Right renal cortex interstitium (tissue), 3 donors: Measurements from ENCODE around the gene UCKL1. TPM values are rescaled to one million over a fixed set of nuclear protein-coding genes. Genes with fewer than 3 reads are reported as not detected.
A peak's percentile ranks its signal among the peaks of the same experiment; 100 is the strongest.
"Not testable (repeated sequence)": the region's sequence is repeated elsewhere in the genome, so short reads cannot be mapped to it uniquely, and the experiment has no call there.

Source experiments
- DNase-seq, 3 donors: peaks; one replicate each; pipeline ENCODE4 v3.0.0-alpha.2; 2013; ENCODE audit warnings: low read depth in 3 of 3, low spot score in 2 of 3
- polyA plus RNA-seq, 3 donors: library from polyadenylated mRNA; unstranded; fragments of 120-200 nt; gene quantifications; one replicate each; pipeline ENCODE4 v1.2.1, GENCODE V29; 2013; ENCODE audit not compliant: insufficient read length in 3 of 3

The UCKL1 gene
- polyA plus RNA-seq, 3 donors: 33.5 to 35.5 (median 33.6) TPM

DNA sequence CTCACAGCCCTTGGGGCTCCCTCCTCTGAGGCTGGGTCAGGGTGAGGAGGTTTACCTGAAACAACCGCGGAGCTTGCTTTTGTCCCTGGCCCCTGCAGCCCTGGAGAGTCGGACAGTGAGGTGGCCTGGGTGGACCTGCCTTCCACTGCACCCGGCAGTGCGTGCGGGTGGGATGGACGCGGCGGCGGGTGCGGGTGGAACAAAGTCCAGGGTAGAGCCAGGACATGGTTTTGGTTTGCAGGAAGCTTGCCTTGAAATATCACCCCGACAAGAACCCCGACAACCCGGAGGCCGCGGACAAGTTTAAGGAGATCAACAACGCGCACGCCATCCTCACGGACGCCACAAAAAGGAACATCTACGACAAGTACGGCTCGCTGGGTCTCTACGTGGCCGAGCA is 27.1 kb downstream of the UCKL1 start:
- DNase-seq: no peak

GRCh38 chr20:63926298-63926697 is 29.9 kb downstream of the UCKL1 start:
- no peak for DNase-seq

GRCh38 chr20:63924241-63924640 is 32.0 kb downstream of the UCKL1 start:
- no peak for DNase-seq

DNA sequence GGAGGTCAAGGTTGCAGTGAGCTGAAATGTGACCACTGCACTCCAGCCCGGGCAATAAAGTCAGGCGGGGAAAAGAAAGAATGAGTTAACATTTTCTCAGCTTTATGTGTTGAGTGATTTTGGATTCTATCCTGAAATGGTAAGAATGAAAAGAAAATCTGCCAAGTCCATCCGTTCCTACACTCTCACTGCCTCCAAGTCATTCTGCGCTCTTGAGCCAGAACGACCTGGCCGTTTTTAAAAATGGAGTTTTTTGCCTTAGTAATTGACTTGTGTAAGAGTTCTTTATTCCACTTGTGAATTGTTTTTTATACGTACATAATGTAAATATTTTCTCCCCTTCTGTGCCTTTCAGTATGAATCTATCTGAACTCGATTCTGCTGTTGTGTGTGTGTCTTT is 32.6 kb downstream of the UCKL1 start:
- no peak for DNase-seq

- DNase-seq: no peak
Observed at GRCh38 chr20:63920226-63920625, 36.0 kb downstream of the UCKL1 start.

DNA sequence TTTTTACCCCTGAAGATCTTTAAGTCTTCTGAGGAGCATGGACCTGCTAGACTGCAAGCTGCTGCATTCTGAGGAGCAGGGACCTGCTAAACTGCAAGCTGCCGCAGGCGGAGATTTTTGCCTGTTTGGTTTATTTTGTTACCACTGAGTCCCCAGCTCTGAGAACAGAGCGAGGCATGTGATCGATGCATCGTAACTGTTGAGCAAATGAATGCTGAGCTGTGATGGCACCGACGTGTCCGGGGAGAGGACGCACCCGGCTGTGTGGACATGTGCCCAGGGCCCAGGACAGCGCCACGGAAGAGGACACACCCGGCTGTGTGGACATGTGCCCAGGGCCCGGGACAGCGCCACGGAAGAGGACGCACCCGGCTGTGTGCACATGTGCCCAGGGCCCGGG is 37.1 kb downstream of the UCKL1 start:
- DNase-seq: no peak

- DNase-seq: no peak
Observed at GRCh38 chr20:63917811-63918210, 38.4 kb downstream of the UCKL1 start.

GRCh38 chr20:63916371-63916939 is 39.8 kb downstream of the UCKL1 start:
- DNase-seq: not testable (repeated sequence)

- DNase-seq: no peak
Observed at GRCh38 chr20:63915471-63915870, 40.7 kb downstream of the UCKL1 start.

GRCh38 chr20:63913768-63914167 is 42.4 kb downstream of the UCKL1 start:
- DNase-seq: no peak

DNA sequence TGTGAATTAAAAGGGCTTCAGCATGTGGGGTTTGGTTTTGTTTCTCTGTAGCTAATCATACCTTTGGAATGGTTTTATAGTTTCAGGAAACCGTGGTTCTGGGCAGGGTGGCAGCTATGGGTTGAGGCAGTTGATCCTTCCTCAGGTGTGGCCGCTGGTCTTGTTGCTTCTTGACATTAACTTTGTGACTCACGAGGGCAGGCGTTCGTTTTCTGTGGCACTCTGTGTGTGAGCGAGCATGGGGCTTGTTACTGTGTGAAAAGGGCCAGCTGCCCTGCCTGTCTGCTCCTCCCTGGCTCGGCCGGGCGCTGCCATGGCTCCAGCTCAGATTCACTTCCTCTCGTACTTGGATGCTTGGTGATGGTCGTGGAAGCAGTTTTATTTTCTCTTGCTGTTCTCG is 45.0 kb downstream of the UCKL1 start:
- DNase-seq: no peak

GRCh38 chr20:63908008-63908682 is 48.1 kb downstream of the UCKL1 start:
- no peak for DNase-seq

DNA sequence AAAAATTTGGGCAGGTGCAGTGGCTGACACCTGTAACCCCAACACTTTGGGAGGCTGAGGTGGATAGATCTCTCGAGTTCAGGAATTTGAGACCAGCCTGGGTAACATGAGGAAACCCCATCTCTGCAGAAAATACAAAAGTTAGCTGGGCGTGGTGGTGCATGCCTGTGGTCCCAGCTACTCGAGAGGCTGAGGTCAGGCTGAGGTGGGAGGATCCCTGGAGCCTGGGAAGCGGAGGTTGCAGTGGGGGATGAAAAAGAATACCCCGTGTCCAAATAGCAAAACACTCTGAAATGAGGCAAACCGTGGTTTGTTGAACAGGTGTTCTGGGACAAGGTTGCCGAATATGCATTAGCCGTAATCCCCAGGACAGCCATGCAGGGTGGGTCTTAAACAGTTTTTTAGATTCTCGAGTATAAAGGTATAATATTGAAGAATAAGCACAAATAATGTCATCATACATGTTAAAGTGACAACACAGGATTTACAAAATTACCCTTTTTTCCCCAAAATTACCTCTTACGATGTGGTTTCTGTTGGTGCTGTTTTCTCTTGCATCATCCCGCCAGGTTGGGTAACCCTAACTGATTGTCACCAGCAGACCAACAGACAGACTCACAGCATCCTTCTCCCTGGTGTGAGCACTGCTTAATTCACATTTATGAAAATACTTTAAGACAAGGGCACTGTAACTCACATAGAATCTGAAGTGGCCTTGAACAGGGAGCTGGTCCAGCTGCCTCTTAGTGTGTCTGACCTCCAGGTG is 52.2 kb downstream of the UCKL1 start:
- no peak for DNase-seq

- no peak for DNase-seq
Observed at GRCh38 chr20:63900413-63900812, 55.8 kb downstream of the UCKL1 start.

DNA sequence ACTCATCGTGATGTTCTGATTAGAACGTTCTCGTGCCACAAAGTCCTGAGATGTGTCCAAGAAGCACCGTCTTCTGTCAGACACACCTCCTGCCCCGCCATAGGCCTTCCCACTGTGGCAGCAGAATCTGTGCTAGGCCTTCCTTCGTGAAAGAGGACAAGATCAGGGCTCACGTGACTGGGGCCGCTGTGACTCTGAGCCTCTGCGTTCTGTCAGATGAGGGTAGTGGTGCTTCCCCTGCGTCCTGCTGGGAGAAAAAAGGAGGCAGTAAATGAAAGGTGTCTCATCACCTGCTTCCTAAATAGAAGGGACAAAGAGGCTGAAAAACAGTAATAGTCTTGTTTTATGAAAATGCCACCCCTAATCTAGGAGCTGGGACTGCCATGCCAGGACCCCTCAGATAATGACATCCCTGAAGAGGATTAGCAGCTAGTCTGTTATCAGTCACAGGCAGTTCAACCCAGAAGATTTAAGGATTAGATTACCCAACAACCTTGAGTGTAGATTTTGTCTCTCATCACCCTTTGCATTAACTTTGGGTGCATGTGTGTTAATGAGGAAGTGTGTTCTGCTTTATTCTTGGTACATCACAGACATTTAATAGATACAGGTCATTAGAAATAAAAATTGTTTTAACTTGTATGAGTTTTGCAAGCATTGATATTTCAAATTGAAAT is 57.2 kb downstream of the UCKL1 start:
- DNase-seq: no peak

- no peak for DNase-seq
Observed at GRCh38 chr20:63897978-63898561, 58.1 kb downstream of the UCKL1 start.

GRCh38 chr20:63896264-63897105 is 59.7 kb downstream of the UCKL1 start:
- DNase-seq: no peak

- DNase-seq: no peak
Observed at GRCh38 chr20:63895952-63896263, 60.3 kb downstream of the UCKL1 start.

- DNase-seq: peak in 1 of 3 donors; percentile 23
Observed at GRCh38 chr20:63895202-63895951, 60.8 kb downstream of the UCKL1 start.
